GM19351 (cell line): Measurements from ENCODE around the gene MRPL42.
A peak's percentile ranks its signal among the peaks of the same experiment; 100 is the strongest.
"Not testable (repeated sequence)": the region's sequence is repeated elsewhere in the genome, so short reads cannot be mapped to it uniquely, and the experiment has no call there.

Source experiments
- ATAC-seq: cut with Tn5 transposase; IDR thresholded peaks from one replicate; pipeline ENCODE4 v1.9.1; 2021; ENCODE audit warnings: mild to moderate bottlenecking, moderate library complexity; ENCODE audit not compliant: unreplicated experiment

Gene MRPL42

GRCh38 chr12:93467351-93468007, at the start of gene MRPL42:
Gene MRPL42, plus strand, starts transcription at chr12:93467514. Its CDS starts 1,772 bp downstream, at chr12:93469286.
- peak; percentile 89 for ATAC-seq

- ATAC-seq: no peak
Observed at GRCh38 chr12:93417967-93418480, 49.3 kb upstream of the MRPL42 start.

GRCh38 chr12:93419388-93420034, 47.8 kb upstream of the MRPL42 start:
- ATAC-seq: peak; percentile 35

GRCh38 chr12:93422050-93422449, 45.3 kb upstream of the MRPL42 start:
- ATAC-seq: no peak

GRCh38 chr12:93425736-93426411, 41.4 kb upstream of the MRPL42 start:
- no peak for ATAC-seq

GRCh38 chr12:93426412-93426805, 40.9 kb upstream of the MRPL42 start:
- ATAC-seq: no peak

GRCh38 chr12:93427779-93428564, 39.3 kb upstream of the MRPL42 start:
- no peak for ATAC-seq

GRCh38 chr12:93429448-93429847, 37.9 kb upstream of the MRPL42 start:
- ATAC-seq: no peak

- ATAC-seq: no peak
Observed at GRCh38 chr12:93429852-93430251, 37.5 kb upstream of the MRPL42 start.

- no peak for ATAC-seq
Observed at GRCh38 chr12:93430280-93430679, 37.0 kb upstream of the MRPL42 start.

GRCh38 chr12:93432031-93432430, 35.3 kb upstream of the MRPL42 start:
- ATAC-seq: not testable (repeated sequence)

GRCh38 chr12:93434256-93434865, 33.0 kb upstream of the MRPL42 start:
- no peak for ATAC-seq

GRCh38 chr12:93438266-93439050, 28.9 kb upstream of the MRPL42 start:
- ATAC-seq: no peak

- no peak for ATAC-seq
Observed at GRCh38 chr12:93440043-93440835, 27.1 kb upstream of the MRPL42 start.

- ATAC-seq: no peak
Observed at GRCh38 chr12:93441081-93441616, 26.2 kb upstream of the MRPL42 start.

- ATAC-seq: peak; percentile 78
Observed at GRCh38 chr12:93441617-93442410, 25.5 kb upstream of the MRPL42 start, which contains the start of gene UBE2N. Gene UBE2N, minus strand, starts transcription at chr12:93441947. Its CDS starts 63 bp downstream, at chr12:93441884.

- ATAC-seq: no peak
Observed at GRCh38 chr12:93442411-93443340, 24.6 kb upstream of the MRPL42 start.
